ACC112 (cell line): ENCODE measurements around the gene FECH.

ENCODE experiments used
- H2AFZ ChIP-seq: fragments of 200-600 bp; sonication (generic); one replicate; pipeline ENCODE4 v1.6.0; 2017; ENCODE audit warnings: antibody characterized with exemption, low read length; ENCODE audit not compliant: unreplicated experiment
- H3K27ac ChIP-seq: fragments of 200-600 bp; sonication (generic); 2 replicates; pipeline ENCODE4 v1.5.1; 2014; ENCODE audit warnings: low read depth, mild to moderate bottlenecking, antibody characterized with exemption, low read length, moderate library complexity
- H3K27me3 ChIP-seq: fragments of 200-600 bp; sonication (generic); 2 replicates; pipeline ENCODE4 v1.6.1; 2014; ENCODE audit warnings: mild to moderate bottlenecking, antibody characterized with exemption, low read length, moderate library complexity, mixed read lengths; ENCODE audit not compliant: insufficient read depth
- H3K36me3 ChIP-seq: fragments of 200-600 bp; sonication (generic); 2 replicates; pipeline ENCODE4 v1.6.1; 2016; ENCODE audit warnings: mild to moderate bottlenecking, antibody characterized with exemption, low read length, moderate library complexity, mixed read lengths; ENCODE audit not compliant: insufficient read depth
- H3K4me1 ChIP-seq: fragments of 200-600 bp; sonication (generic); one replicate; pipeline ENCODE4 v1.6.1; 2016; ENCODE audit warnings: low read length, mixed read lengths; ENCODE audit not compliant: insufficient read depth, unreplicated experiment, control insufficient read depth
- H3K4me3 ChIP-seq: fragments of 200-600 bp; sonication (generic); 2 replicates; pipeline ENCODE4 v1.5.1; 2014; ENCODE audit warnings: mild to moderate bottlenecking, low read depth, low read length
- H3K79me2 ChIP-seq: fragments of 200-600 bp; sonication (generic); one replicate; pipeline ENCODE4 v1.6.0; 2016; ENCODE audit warnings: low read length; ENCODE audit not compliant: control insufficient read depth, unreplicated experiment, insufficient read depth

Gene FECH

GRCh38 chr18:57498682-57499256 is 87.7 kb downstream of the FECH start:
- no peak overlapping the region for H3K4me3 ChIP-seq
- no peak overlapping the region for H2AFZ ChIP-seq

More at GRCh38 chr18:57498682-57499256, 87.7 kb downstream of the FECH start:
- H3K4me1 ChIP-seq: no peaks in the 10 kb centered on the region
- H3K27ac ChIP-seq: no peak overlapping the region
- no peaks in the 10 kb centered on the region for H3K79me2 ChIP-seq
- peaks cover 24% of the 10 kb centered on the region for H3K27me3 ChIP-seq
- H3K36me3 ChIP-seq: no peaks in the 10 kb centered on the region
